Mammary epithelial cell (primary cell): ENCODE results near the gene KRT6C.

ENCODE experiments used
- CTCF ChIP-seq, 2 donors: IDR thresholded peaks in 1 of 2; conservative IDR thresholded peaks in 1 of 2; 2 replicates each; pipeline ENCODE4 v1.5.1; 2011 to 2012; ENCODE audit warnings: inconsistent platforms in 2 of 2, low read length in 2 of 2, mild to moderate bottlenecking in 2 of 2, control low read depth in 1 of 2, low read depth in 1 of 2; ENCODE audit not compliant: insufficient read depth in 1 of 2; ENCODE audit errors: extremely low read depth in 1 of 2
- EZH2 ChIP-seq: IDR thresholded peaks from 2 replicates; pipeline ENCODE4 v1.6.1; 2012; ENCODE audit warnings: low read length, inconsistent platforms, borderline replicate concordance

- TF ChIP-seq CTCF (conservative IDR thresholded peaks at IDR 0.05 in 1 of 2, IDR thresholded peaks at IDR 0.05 in 1 of 2; ENCODE audit: extremely low read depth in 1 of 2, insufficient read depth in 1 of 2, low read depth in 1 of 2, low read length in 2 of 2) (no peak), EZH2 (no peak)
Measured at GRCh38 chr12:52473768-52474167, at the start of gene KRT6C.
